Ovary (tissue), 3 donors: ENCODE results near the gene HCN2.
"Not testable (repeated sequence)": the region's sequence is repeated elsewhere in the genome, so short reads cannot be mapped to it uniquely, and the experiment has no call there.

Experiments
- POLR2A ChIP-seq: fragments of 450-650 bp; IDR thresholded peaks from one replicate; pipeline ENCODE4 v1.6.1; 2017; ENCODE audit warnings: antibody characterized with exemption, mild to moderate bottlenecking, moderate library complexity
- TF ChIP-seq, protein P1 (sequence below), 3 donors: fragments of 450-650 bp in 2 of 3; fragments of 200-600 bp in 1 of 3; IDR thresholded peaks; one replicate each; pipeline versions ENCODE4 v1.5.1 to v1.8.0; 2016 to 2022; ENCODE audit warnings: antibody characterized with exemption in 3 of 3, mild to moderate bottlenecking in 1 of 3
- donor health status: DM: no; HTN: no; CAD: no.

- TF ChIP-seq, protein P1, sequence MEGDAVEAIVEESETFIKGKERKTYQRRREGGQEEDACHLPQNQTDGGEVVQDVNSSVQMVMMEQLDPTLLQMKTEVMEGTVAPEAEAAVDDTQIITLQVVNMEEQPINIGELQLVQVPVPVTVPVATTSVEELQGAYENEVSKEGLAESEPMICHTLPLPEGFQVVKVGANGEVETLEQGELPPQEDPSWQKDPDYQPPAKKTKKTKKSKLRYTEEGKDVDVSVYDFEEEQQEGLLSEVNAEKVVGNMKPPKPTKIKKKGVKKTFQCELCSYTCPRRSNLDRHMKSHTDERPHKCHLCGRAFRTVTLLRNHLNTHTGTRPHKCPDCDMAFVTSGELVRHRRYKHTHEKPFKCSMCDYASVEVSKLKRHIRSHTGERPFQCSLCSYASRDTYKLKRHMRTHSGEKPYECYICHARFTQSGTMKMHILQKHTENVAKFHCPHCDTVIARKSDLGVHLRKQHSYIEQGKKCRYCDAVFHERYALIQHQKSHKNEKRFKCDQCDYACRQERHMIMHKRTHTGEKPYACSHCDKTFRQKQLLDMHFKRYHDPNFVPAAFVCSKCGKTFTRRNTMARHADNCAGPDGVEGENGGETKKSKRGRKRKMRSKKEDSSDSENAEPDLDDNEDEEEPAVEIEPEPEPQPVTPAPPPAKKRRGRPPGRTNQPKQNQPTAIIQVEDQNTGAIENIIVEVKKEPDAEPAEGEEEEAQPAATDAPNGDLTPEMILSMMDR (IDR thresholded peaks at IDR 0.05): not testable (repeated sequence)
- not testable (repeated sequence) for TF ChIP-seq POLR2A
These were observed 39.8 kb downstream of the HCN2 start for GRCh38 chr19:629515-629914.
